D721Med (cell line): ENCODE measurements around the gene MAT2A.

ENCODE experiments used
- DNase-seq: peaks from one replicate; pipeline ENCODE4 v3.0.0; 2011; ENCODE audit warnings: low spot score; ENCODE audit not compliant: insufficient read length
- FAIRE-seq: peaks from 2 replicates; lab custom pipeline; 2011; peaks lifted over from hg19 to GRCh38; lab: Jason Lieb, UNC
- TF ChIP-seq, protein P1 (sequence below): IDR thresholded peaks from 2 replicates; pipeline ENCODE4 v1.5.1; 2012; ENCODE audit warnings: mild to moderate bottlenecking, control low read depth; ENCODE audit not compliant: insufficient read depth; ENCODE audit errors: missing control alignments

Gene MAT2A

DNA sequence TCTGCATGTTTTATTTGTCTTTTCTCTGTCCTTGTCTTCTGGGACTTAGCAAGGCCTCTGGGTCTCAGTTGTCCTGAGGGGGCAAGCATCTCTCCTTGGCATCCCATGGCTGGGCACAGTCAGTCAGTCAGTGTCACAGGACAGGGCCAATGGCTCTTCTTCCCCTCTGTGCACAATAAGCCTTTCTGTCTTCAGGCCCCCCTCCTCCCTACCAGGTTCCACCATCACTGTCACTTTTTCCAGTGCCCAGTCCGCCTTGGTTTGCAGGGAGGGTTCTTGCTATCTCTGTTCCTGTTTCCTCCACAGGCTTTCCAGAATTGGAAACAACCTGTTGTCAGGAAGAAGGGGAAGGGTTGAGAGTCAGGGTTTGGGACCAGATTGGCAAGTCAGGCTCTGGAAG lies 43.5 kb downstream of the MAT2A start:
- no peak for FAIRE-seq
- TF ChIP-seq, protein P1, sequence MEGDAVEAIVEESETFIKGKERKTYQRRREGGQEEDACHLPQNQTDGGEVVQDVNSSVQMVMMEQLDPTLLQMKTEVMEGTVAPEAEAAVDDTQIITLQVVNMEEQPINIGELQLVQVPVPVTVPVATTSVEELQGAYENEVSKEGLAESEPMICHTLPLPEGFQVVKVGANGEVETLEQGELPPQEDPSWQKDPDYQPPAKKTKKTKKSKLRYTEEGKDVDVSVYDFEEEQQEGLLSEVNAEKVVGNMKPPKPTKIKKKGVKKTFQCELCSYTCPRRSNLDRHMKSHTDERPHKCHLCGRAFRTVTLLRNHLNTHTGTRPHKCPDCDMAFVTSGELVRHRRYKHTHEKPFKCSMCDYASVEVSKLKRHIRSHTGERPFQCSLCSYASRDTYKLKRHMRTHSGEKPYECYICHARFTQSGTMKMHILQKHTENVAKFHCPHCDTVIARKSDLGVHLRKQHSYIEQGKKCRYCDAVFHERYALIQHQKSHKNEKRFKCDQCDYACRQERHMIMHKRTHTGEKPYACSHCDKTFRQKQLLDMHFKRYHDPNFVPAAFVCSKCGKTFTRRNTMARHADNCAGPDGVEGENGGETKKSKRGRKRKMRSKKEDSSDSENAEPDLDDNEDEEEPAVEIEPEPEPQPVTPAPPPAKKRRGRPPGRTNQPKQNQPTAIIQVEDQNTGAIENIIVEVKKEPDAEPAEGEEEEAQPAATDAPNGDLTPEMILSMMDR = no peak
- DNase-seq = no peak

DNA sequence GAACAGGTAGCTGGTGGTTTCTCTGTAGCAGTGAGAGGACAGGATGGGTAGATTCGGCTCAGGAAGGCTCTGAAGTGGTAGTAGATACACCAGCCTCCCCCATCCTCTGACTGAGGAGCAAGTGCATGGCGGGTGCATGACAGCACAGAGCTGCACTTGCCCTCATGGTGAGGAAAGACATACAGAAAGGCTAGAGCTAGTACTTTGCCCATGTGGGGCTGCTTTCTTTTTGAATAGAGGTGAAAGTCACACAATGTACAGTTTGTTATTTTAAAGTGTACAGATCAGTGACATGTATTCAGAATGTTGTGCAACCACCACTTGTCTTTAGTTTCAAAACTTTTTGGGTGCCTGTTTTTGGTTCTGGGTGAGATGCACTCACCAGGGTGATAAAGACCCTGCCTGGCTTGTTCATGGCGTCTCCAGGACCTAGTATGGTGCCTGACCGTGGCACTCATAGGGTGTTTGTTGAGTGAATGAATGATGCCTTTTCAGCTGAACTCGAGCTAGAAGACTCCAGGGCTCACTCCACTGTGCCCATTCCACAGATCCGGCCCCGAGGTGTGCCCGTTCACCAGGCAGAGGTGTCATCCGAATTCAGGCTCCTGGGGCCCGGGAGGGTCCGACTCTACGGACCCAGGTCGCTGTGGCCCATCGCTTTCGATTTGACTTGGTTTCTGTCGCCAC lies 44.8 kb downstream of the MAT2A start:
- TF ChIP-seq, protein P1 = no peak
- DNase-seq = no peak
- FAIRE-seq = no peak

DNA sequence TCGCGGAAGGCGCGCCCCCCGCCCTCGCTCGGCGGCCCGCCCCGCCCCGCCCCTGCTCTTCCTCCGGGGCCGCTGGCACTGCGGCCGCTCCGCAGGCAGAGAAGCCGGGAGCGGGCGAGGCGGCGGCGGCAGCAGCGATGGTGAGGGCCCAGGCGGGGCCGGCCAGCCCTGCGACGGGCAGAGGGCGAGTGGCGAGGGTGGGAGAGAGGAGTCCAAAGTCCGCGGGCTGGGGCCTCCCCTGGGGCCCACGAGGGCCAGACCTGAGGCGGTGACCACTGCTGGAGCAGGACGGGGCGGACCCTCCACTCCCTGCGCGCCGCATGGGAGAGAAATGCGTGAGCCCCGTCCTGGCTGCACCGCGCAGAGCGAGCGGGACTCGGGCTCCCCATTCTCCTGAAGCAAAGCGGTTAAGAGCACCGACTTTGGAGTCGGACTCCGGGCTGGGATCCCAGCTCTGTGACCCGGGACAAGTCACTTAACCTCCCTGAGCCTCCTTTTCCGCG lies 45.4 kb downstream of the MAT2A start, which contains the start of gene VAMP5:
Gene VAMP5 (plus strand): TSS at position 78 of the 503 bp plus-strand sequence. CDS start 60 bp downstream, at position 138.
- no peak for FAIRE-seq
- TF ChIP-seq, protein P1 = no peak
- no peak for DNase-seq

DNA sequence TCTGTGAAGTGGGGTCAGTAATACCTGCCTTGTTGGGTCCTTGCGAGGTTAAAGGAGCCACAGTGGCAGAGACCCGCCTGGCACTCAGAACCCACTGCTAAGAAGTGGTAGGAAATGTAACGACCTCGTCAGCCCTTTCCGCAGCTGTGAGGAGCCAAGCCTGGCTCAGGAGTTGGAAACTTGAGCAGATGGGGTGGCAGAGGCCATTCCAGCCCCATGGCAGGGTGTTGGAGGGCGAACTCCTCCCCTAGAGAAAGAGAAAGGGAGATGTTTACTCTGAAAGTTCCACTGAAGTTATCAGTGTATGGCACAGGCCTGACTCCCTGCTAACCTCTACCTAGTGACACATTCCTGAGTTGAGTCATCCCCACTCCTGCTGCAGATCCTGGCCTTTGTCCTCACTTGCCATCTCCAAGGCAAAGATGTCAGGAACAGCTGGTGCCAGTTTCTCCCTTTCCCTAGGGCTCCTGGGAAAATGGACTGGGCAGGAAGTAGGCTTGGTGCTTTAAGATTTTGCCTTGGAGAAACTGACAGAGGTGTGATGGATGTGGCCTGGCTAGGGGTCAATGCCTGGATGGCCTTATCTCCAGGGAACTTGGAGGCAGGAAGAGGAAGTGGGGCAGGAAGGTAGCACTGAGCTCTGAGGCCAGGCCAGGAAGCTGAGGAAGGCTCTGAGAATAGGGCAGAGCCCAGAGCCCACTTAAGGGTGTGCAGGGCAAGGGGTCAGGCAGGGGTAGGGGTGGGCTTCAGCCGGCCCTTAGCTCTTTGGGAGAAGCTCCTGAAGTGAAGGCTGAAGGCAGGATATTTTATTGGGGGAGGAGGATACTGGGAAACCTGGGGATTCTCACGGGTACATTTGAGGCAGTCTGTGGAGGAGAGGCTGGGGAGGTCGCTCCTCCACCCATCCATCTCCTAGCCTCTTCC lies 46.2 kb downstream of the MAT2A start:
- DNase-seq (no peak), FAIRE-seq (no peak)
- TF ChIP-seq, protein P1 = no peak

DNA sequence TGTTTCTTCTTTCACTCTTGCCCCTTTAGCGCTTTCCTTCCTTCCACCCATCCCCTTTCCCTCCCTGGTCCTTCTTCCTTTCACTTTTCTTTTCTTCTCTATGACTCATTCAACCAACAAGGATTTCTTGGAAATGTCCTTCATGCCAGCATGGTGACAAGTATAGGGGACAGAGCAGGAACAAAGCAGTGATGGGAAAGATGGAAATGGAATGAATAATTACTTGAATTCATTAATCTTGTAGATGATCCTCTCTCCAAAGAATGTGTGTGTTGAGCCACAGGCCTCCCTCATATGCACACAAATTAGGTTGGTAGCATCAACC lies 46.8 kb downstream of the MAT2A start:
- FAIRE-seq = no peak
- TF ChIP-seq, protein P1 = no peak
- DNase-seq = no peak

DNA sequence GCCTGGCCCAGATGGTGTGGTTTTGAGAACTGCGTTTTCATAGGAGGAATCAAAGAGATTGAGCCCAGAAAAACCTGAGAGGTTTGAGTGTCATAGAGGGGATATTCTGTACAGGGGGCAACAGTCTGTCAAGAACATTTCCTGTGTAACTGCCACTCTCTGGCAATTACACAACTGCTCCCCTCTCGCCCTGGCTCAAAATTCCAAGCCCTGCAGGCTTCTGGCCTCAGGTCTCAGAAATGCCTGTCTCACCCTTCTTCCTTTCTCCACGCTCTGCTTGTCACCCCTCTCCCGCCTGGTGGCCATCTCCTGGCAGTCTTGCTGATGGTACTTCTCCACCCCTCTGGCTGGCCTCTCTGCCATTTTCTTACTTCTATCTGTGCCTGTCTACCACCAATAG lies 49.3 kb downstream of the MAT2A start:
- FAIRE-seq (no peak), DNase-seq (no peak)
- TF ChIP-seq, protein P1 = no peak
